ENCODE results near the gene GRAMD1C.
A peak's percentile ranks its signal among the peaks of the same experiment; 100 is the strongest.

GRAMD1C gene

DNA sequence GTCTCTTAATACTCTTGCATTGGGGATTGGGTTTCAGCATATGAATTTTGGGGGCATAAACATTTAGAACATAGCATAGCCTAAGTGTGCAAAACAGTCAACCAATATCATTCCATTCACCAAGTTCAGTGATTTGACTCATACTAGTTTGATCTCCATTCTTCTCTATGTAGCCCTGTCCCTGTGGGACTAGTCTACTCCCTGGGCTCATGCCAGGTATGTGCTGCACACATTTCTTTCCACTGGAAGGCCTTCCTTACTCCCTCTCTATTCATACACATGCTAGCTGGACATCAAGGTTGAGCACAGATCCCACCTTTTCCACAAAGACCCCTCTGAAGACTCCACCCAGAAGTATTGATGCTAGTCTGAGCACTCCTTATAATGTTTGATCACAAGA is 114.3 kb downstream of the GRAMD1C start:
- no peak for DNase-seq (ENCODE audit: low read depth)

- no peak for DNase-seq (ENCODE audit: low read depth)
Measured at GRCh38 chr3:113953677-113954076, 115.1 kb downstream of the GRAMD1C start.

DNA sequence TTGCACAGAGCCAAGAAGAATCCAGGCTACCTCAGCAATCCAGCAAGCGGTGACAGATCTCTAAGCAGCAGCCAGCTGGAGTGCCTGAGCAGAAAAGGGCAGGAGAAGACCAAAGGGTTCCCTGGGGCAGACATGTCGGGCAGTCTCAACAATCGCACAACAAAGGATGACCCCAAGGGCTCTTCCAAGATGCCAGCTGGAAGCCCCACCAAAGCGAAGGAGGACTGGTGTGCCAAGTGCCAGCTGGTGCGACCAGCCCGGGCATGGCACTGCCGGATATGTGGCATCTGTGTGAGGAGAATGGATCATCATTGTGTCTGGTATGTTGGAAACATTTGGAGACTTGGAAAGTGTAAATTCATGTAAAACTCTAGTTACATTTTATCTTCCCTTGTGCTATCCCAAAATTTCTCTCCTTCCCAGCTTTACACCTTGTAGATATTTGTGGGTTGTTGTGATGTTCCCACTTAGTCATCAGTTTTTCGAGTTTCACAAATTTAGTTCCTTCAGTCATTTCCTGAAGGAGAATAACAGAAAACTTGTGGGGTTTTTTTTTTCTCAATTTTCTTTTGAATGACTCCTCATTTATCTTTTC is 115.6 kb downstream of the GRAMD1C start:
- no peak for DNase-seq (ENCODE audit: low read depth)

DNA sequence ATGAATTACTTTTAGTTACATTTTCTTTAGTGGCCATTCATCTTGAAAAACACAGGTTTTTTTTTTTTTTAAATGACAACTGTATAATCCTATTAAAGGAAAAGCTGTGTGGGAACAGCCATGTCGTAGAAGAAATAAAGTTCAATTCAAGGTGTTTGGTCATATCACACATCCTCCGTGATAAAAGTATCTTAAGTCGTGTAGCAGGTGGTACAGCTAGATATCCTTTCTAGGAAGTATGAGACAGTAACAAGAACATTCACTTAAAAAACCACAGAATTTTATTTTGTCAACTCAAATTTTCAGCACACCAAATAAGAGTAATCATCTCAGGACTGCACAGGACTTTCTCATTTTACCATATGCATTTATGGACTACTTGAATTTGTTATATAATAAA is 125.3 kb downstream of the GRAMD1C start:
- DNase-seq (ENCODE audit: low read depth) = no peak

DNA sequence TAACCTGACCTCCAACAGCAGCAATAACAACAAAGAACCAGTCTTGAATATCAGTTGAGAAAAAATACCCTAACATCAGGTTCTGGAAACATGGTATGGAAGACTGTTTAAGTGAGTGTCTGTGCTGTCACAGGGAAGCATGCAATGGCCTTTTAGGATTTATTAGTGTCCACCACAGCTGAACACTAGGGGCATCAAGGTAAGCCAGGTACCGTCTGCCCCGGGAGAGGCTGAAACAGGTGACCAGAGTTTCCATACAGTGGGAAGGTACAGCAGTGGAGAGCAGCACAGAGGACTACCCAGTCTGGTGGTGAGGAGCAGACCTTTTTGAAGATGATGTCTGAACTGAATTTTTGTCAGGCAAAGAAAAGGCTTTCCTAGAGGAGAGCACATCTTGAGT is 127.6 kb downstream of the GRAMD1C start:
- no peak for DNase-seq (ENCODE audit: low read depth)

DNA sequence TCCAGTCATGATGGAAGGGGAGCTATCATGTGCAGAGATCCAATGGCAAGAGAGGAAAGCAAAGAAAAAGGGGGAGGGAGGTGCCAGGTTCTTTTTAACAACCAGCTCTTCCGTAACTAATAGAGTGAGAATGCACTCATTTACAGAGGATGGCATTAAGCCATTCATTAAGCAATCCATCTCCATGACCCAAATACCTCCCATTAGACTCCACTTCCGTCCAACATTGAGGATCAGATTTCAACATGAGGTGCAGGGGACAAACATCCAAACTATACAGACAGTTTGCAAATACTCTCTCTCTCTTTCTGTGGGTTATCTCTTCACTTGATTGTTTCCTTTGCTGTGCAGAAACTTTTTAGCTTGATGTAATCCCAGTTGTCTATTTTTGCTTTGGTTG is 130.4 kb downstream of the GRAMD1C start:
- DNase-seq (ENCODE audit: low read depth) = peak; percentile 32

GRCh38 chr3:113977822-113978221 is 139.2 kb downstream of the GRAMD1C start:
- DNase-seq (ENCODE audit: low read depth) = no peak

DNA sequence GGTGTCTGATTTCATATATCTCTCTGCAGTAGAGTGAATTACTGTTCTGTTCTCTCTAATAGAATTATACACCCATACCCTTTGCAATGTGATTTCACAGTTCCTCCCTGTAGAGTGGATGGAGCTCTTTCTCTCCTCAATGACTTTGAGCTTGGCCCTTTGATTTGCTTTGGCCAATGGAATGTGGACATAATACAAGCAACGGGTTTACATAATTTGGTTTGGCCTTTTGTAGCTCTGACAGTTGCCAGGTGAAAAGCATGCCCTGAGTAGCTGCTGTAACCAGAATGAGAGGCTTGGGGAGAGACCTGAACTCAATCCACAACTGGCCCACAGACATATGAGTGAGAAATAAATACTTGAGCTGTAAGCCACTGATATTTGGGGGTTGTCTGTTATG is 141.3 kb downstream of the GRAMD1C start:
- DNase-seq (ENCODE audit: low read depth) = no peak

- no peak for DNase-seq (ENCODE audit: low read depth)
Measured at GRCh38 chr3:113981803-113982202, 143.2 kb downstream of the GRAMD1C start.

DNA sequence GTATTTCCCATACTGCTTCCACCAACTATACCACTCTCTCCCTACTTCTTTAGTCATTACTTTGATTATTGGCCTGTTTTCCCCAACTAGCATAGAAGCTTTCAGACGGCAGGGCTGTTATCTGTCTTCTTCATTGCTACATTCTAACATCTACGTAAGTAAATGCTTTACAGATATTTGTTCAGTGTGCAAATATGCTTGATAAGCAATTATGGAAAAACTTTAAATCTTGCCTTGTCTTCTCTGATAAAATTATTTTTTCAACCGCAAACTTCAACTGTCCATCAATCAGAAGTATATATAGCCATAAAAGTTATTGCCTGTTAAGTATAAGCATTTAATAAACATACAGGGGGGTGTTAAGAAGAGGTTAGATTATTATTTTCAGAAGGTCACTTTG is 145.0 kb downstream of the GRAMD1C start:
- no peak for DNase-seq (ENCODE audit: low read depth)

DNA sequence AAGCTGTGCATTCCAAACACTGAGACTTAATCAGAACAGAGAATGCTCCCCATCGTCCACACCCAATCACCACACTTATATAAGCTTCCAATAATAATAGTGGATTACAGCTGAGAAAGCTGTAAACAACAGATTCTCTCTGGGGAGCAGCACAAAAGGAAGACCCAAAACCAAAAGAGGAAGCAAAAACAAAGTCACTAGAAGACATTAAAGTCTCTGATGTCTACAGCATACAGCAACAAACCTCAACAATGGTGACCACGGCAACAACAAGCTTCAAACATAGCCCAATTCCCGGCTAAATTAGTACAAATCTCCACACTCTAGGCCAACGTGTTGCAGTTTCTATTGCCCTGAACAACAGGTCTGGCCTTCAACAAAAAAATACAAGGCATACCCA is 147.0 kb downstream of the GRAMD1C start:
- DNase-seq (ENCODE audit: low read depth) = no peak
